ENCODE measurements around the gene DLG2.

GRCh38 chr11:83449338-83449913 is 2177.7 kb downstream of the DLG2 start:
- no peak for TF ChIP-seq CTCF (IDR thresholded peaks at IDR 0.05)
- no peak for TF ChIP-seq POLR2A (IDR thresholded peaks at IDR 0.05)
- TF ChIP-seq EP300 (IDR thresholded peaks at IDR 0.05), result no peak

All from sigmoid colon (tissue), 4 donors.